Activated B cell treated with CpG ODN at 0.5 μM for 24 hours (primary cell): Measurements from ENCODE around the gene SMOC2. TPM values are rescaled to one million over a fixed set of nuclear protein-coding genes. Genes with fewer than 3 reads are reported as not detected.

Experiments
- ATAC-seq: fragments of 200-7000 bp; cut with Tn5 transposase; one replicate; pipeline ENCODE4 v1.10.0; 2021; ENCODE audit warnings: low read depth, mild to moderate bottlenecking, moderate library complexity
- CTCF ChIA-PET: fragments of 350-600 bp; sonication (Branson Sonifier 250); formaldehyde crosslinking; loops from one replicate; lab custom pipeline; 2021; ENCODE audit warnings: antibody characterized with exemption; lab: Charles Lee
- POLR2A ChIA-PET: fragments of 350-600 bp; sonication (Branson Sonifier 250); formaldehyde crosslinking; loops from one replicate; lab custom pipeline; 2021; ENCODE audit warnings: antibody characterized with exemption; lab: Charles Lee
- DNase-seq: peaks from one replicate; pipeline ENCODE4 v3.0.0; 2022
- H3K27ac Mint-ChIP-seq: one replicate; pipeline ENCODE4 v1.8.0; 2020; ENCODE audit warnings: mixed read lengths
- H3K27me3 Mint-ChIP-seq: one replicate; pipeline ENCODE4 v1.8.0; 2021; ENCODE audit warnings: mixed read lengths
- H3K36me3 Mint-ChIP-seq: one replicate; pipeline ENCODE4 v1.8.0; 2021; ENCODE audit warnings: low read depth, mixed read lengths
- H3K4me1 Mint-ChIP-seq: one replicate; pipeline ENCODE4 v1.8.0; 2021; ENCODE audit warnings: mixed read lengths
- H3K4me3 Mint-ChIP-seq: one replicate; pipeline ENCODE4 v1.8.0; 2020; ENCODE audit warnings: mild to moderate bottlenecking, mixed read lengths
- H3K9me3 Mint-ChIP-seq: one replicate; pipeline ENCODE4 v1.8.0; 2020; ENCODE audit warnings: mixed read lengths
- CTCF ChIP-seq: fragments of 200-600 bp; IDR thresholded peaks from one replicate; pipeline ENCODE4 v1.8.0; 2022; ENCODE audit warnings: antibody characterized with exemption, mild to moderate bottlenecking
- intact Hi-C: fragments of 100-400 bp; cut with micrococcal nuclease; formaldehyde crosslinking; loops from one replicate; pipeline ENCODE4 v1.15.1; 2024
- total RNA-seq: library from RNA; stranded (reverse); gene quantifications from 2 replicates; pipeline ENCODE4 v1.2.3, GENCODE V29; 2022

SMOC2 gene
- total RNA-seq, 1 donor from 2014 or later, result not detected

- no peak overlapping the region for H3K4me3 Mint-ChIP-seq
- H3K36me3 Mint-ChIP-seq, result no peaks in the 10 kb centered on the region
- no peaks in the 10 kb centered on the region for H3K9me3 Mint-ChIP-seq
- no peak for TF ChIP-seq CTCF
- intact Hi-C loops, result no loop called here
- H3K4me1 Mint-ChIP-seq, result no peaks in the 10 kb centered on the region
- no peak overlapping the region for H3K27ac Mint-ChIP-seq
- ATAC-seq (no peak), DNase-seq (no peak)
- POLR2A ChIA-PET, result no interaction called here
- no peaks in the 10 kb centered on the region for H3K27me3 Mint-ChIP-seq
- CTCF ChIA-PET, result no interaction called here
These were observed 100.3 kb downstream of the SMOC2 start for GRCh38 chr6:168541307-168541706.

GRCh38 chr6:168542301-168542700, 101.3 kb downstream of the SMOC2 start:
- H3K4me1 Mint-ChIP-seq, result no peaks in the 10 kb centered on the region
- no peak for TF ChIP-seq CTCF
- POLR2A ChIA-PET, result no interaction called here
- CTCF ChIA-PET, result no interaction called here
- no peak for ATAC-seq
- H3K4me3 Mint-ChIP-seq, result no peak overlapping the region
- no peak for DNase-seq
- intact Hi-C loops, result no loop called here
- H3K27ac Mint-ChIP-seq, result no peak overlapping the region
- no peaks in the 10 kb centered on the region for H3K9me3 Mint-ChIP-seq
- H3K27me3 Mint-ChIP-seq, result no peaks in the 10 kb centered on the region
- H3K36me3 Mint-ChIP-seq, result no peaks in the 10 kb centered on the region

GRCh38 chr6:168545428-168545827, 104.4 kb downstream of the SMOC2 start:
- no peak for TF ChIP-seq CTCF
- ChIA-PET POLR2A (no interaction called here), CTCF (no interaction called here)
- Mint-ChIP-seq H3K9me3 (no peaks in the 10 kb centered on the region), H3K36me3 (no peaks in the 10 kb centered on the region), H3K4me3 (no peak overlapping the region), H3K27me3 (no peaks in the 10 kb centered on the region), H3K27ac (no peak overlapping the region), H3K4me1 (no peaks in the 10 kb centered on the region)
- no peak for ATAC-seq
- no peak for DNase-seq
- intact Hi-C loops, result no loop called here

GRCh38 chr6:168546151-168546550, 105.2 kb downstream of the SMOC2 start:
- peaks cover 5% of the 10 kb centered on the region for H3K9me3 Mint-ChIP-seq
- ATAC-seq (no peak), DNase-seq (no peak)
- H3K36me3 Mint-ChIP-seq, result no peaks in the 10 kb centered on the region
- no peak for TF ChIP-seq CTCF
- ChIA-PET CTCF (no interaction called here), POLR2A (no interaction called here)
- no peaks in the 10 kb centered on the region for H3K4me1 Mint-ChIP-seq
- H3K27me3 Mint-ChIP-seq, result no peaks in the 10 kb centered on the region
- H3K4me3 Mint-ChIP-seq, result no peak overlapping the region
- H3K27ac Mint-ChIP-seq, result no peak overlapping the region
- intact Hi-C loops, result no loop called here

GRCh38 chr6:168546730-168547129, 105.7 kb downstream of the SMOC2 start:
- no peaks in the 10 kb centered on the region for H3K36me3 Mint-ChIP-seq
- ATAC-seq, result no peak
- intact Hi-C loops, result no loop called here

More at GRCh38 chr6:168546730-168547129, 105.7 kb downstream of the SMOC2 start:
- H3K4me3 Mint-ChIP-seq, result no peak overlapping the region
- H3K27ac Mint-ChIP-seq, result no peak overlapping the region
- H3K9me3 Mint-ChIP-seq, result peaks cover 5% of the 10 kb centered on the region
- ChIA-PET CTCF (no interaction called here), POLR2A (no interaction called here)
- no peaks in the 10 kb centered on the region for H3K27me3 Mint-ChIP-seq
- H3K4me1 Mint-ChIP-seq, result no peaks in the 10 kb centered on the region
- no peak for TF ChIP-seq CTCF
- DNase-seq, result no peak
